ENCODE measurements around the gene PPP2R3B. TPM values are rescaled to one million over a fixed set of nuclear protein-coding genes. Genes with fewer than 3 reads are reported as not detected.
A peak's percentile ranks its signal among the peaks of the same experiment; 100 is the strongest.
"Not testable (repeated sequence)": the region's sequence is repeated elsewhere in the genome, so short reads cannot be mapped to it uniquely, and the experiment has no call there.

Gene PPP2R3B
- total RNA-seq, 1 experiment from 2014 or later = 30.4 TPM

GRCh38 chrX:338836-339400 lies 47.8 kb downstream of the PPP2R3B start:
- no peak for DNase-seq (ENCODE audit: low spot score)

- DNase-seq (ENCODE audit: low spot score) = no peak
Observed at GRCh38 chrX:338281-338835, 48.3 kb downstream of the PPP2R3B start.

GRCh38 chrX:337331-337831 lies 49.3 kb downstream of the PPP2R3B start:
- DNase-seq (ENCODE audit: low spot score) = no peak

GRCh38 chrX:336227-336626 lies 50.5 kb downstream of the PPP2R3B start:
- no peak for DNase-seq (ENCODE audit: low spot score)

- no peak for DNase-seq (ENCODE audit: low spot score)
Observed at GRCh38 chrX:335758-336155, 51.0 kb downstream of the PPP2R3B start.

GRCh38 chrX:334971-335757 lies 51.5 kb downstream of the PPP2R3B start:
- DNase-seq (ENCODE audit: low spot score) = no peak

- DNase-seq (ENCODE audit: low spot score) = no peak
Observed at GRCh38 chrX:334331-334891, 52.3 kb downstream of the PPP2R3B start.

- DNase-seq (ENCODE audit: low spot score) = no peak
Observed at GRCh38 chrX:333611-334311, 52.9 kb downstream of the PPP2R3B start.

- no peak for DNase-seq (ENCODE audit: low spot score)
Observed at GRCh38 chrX:332916-333610, 53.6 kb downstream of the PPP2R3B start.

- DNase-seq (ENCODE audit: low spot score) = no peak
Observed at GRCh38 chrX:332496-332860, 54.2 kb downstream of the PPP2R3B start.

GRCh38 chrX:331825-332495 lies 54.7 kb downstream of the PPP2R3B start:
- no peak for DNase-seq (ENCODE audit: low spot score)

- no peak for DNase-seq (ENCODE audit: low spot score)
Observed at GRCh38 chrX:331151-331824, 55.4 kb downstream of the PPP2R3B start.

GRCh38 chrX:330726-331150 lies 56.0 kb downstream of the PPP2R3B start:
- DNase-seq (ENCODE audit: low spot score) = no peak

GRCh38 chrX:330141-330725 lies 56.5 kb downstream of the PPP2R3B start:
- DNase-seq (ENCODE audit: low spot score) = not testable (repeated sequence)

- no peak for DNase-seq (ENCODE audit: low spot score)
Observed at GRCh38 chrX:329291-329910, 57.3 kb downstream of the PPP2R3B start.

- no peak for DNase-seq (ENCODE audit: low spot score)
Observed at GRCh38 chrX:327660-328126, 59.0 kb downstream of the PPP2R3B start.

GRCh38 chrX:324664-325063 lies 62.0 kb downstream of the PPP2R3B start:
- DNase-seq (ENCODE audit: low spot score) = not testable (repeated sequence)

- peak; percentile 64 for DNase-seq (ENCODE audit: low spot score)
Observed at GRCh38 chrX:323721-324628, 62.7 kb downstream of the PPP2R3B start.

Data from A172 (cell line).